Retina (tissue), 1 donor: Measurements from ENCODE around the gene CDH11.

Experiments
- DNase-seq: peaks from one replicate; pipeline ENCODE4 v3.0.0-alpha.2; 2016

CDH11 gene

DNA sequence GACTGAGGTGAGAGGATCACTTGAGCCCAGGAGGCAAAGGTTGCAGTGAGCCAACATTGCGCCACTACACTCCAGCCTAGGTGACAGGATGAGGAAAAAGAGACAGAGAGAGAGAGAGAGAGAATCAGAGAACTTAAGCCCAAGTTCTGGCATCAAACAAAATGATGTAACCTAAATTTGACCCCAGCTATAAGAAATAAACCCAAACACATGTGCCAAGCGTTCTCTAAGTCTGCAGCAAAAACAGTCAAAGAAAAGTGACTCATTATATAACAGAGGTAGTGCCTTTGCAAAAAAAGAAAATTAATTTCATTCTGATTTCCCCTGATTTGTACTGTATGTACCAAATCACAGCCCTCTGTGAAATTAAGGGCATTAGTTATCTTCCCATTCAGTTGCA lies 89.5 kb downstream of the CDH11 start:
- no peak for DNase-seq

GRCh38 chr16:65024767-65025178 lies 97.1 kb downstream of the CDH11 start:
- no peak for DNase-seq

GRCh38 chr16:65023802-65024201 lies 98.1 kb downstream of the CDH11 start:
- DNase-seq, result no peak

DNA sequence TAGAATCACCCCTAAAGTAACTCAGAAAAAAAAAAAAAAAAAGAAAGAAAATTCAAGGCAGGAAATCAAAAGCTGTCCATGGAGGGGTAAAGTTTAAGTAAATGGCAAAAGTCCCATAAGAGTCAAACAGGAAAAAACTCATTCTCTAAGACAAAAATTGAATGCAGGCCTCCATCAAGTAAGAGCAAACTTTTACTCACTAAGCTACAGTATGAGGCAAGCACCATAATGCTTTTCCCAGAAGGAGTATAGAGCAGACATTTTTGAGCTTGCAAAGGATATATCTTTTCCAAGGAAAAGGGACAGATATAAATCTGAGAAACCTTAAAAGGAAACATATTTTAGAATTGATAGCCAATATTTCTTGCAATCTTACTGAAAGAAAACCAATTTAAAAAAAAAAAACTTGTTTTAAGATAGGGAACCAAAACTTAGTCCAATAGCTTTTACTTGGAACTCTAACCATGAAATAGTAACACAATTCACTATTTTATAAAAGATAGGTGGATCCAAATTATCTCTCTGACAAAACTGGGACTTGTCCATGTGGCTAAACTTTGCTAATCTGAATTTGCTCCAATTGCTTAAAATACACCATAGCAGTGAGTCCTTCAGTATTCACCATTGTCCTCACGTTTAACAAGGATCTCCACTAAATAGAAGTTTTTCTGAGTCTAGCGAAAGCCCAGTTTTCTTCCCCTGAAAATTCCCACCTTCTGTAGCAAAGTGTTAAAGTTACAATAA lies 99.8 kb downstream of the CDH11 start:
- DNase-seq, result no peak

DNA sequence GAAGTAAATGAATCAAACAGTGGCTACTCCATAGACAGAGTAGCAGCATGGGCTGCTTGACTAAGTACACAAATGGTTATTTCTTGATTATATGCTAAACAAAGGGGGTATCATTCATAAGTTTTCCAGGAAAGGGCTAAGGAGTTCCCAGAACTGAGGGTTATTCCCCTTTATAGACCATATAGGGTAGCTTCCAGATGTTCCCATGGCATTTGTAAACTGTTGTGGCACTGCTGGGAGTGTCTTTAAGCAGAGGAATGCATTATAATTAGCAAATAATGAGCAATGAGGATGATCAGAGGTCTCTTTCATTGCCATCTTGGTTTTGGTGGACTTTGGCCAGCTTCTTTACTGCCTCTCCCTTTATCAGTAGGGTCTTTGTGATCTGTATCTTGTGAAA lies 105.1 kb downstream of the CDH11 start:
- no peak for DNase-seq

DNA sequence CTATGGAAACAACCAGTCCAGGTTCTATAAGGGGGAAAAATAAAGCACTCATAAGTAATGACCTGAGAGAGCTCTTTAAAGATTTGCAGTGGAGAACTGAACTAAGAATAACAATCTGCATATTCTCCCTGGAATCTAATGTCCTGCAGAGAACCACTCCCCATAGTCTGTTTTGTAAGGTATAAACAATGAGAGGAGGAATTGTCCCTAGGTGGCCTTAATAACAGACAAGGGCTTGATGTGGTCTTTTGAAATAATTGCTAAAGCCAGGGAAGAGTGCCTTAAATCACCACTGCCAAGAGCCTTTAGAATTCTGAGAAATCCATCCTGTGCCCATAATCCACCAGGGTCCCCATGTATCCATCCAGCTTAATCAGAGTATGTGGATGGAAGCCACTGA lies 106.3 kb downstream of the CDH11 start:
- DNase-seq, result no peak

DNA sequence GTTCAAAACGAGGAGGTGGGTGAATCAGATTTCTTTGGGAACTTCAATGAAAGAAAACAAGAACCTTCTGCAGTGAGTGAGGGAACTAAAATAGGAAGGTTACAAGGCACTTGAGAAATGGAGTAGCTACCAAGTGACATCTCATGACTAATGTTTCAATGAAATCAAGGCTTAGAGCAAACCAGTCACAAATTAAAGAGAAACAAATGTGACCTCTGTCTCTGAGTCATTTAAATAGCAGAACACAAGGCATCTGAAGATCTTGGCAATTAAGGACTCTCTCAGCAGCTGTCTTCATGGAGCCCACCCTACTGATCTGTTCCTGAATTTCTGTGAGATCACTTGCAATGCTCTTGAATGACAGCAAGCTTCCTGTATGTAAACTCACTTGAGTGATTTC lies 109.5 kb downstream of the CDH11 start:
- no peak for DNase-seq

- DNase-seq, result no peak
Observed at GRCh38 chr16:65010125-65010524, 111.7 kb downstream of the CDH11 start.

- no peak for DNase-seq
Observed at GRCh38 chr16:65005696-65006095, 116.2 kb downstream of the CDH11 start.

DNA sequence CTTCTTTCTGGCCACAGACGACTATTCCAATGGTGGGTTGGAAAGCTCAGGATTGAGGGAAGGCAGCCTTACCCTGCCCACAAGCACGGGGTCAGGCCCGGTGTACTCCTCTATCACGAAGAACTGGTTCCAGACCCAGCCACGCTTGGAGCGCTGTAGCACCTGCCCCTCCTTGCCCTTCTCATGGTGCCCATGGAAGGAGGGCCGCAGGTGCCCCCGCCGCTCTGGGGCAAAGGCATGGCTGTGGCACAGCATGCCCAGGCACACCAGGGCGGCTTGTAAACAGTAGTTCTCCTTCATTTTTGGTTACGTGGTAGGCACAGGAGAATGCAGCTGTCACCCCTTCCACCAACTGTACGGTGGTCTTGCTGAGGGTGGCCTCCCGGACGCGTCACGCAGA lies 117.3 kb downstream of the CDH11 start:
- no peak for DNase-seq

DNA sequence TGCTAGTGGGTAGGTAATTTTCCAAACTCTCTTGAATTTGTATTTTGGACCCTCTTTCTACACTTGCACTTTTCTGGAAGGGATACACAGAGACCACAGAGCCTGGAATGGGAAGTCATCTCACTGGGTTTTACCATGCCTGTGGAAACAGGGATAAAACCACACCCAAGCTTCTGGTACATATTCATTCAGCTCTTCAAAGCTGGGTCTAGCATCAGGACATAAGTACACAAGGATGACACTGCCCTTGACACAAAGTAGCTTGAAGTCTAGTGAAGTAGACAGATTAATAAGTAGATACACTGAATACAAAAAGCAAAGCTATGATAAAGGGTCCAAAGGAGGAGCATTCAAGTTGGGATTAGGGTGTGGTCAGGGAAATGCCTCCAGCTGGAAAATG lies 118.2 kb downstream of the CDH11 start:
- DNase-seq, result no peak

GRCh38 chr16:65002265-65002664 lies 119.6 kb downstream of the CDH11 start:
- no peak for DNase-seq

DNA sequence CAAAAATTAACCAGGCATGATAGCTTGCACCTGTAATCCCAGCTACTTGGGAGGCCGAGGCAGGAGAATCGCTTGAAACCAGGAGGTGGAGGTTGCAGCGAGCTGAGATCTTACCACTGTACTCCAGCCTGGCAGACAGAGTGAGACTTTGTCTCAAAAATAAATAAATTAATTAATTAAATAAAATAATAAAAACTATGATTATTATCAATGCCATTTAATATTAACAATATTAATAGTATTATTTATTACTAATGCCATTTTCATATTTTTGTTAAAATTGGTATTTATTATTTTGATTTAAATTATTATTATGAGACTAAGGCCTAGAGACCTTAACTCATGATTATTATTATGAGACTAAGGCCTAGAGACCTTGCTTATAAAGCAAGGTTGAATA lies 121.2 kb downstream of the CDH11 start:
- DNase-seq, result no peak

GRCh38 chr16:64997751-64998150 lies 124.1 kb downstream of the CDH11 start:
- DNase-seq, result no peak

- DNase-seq, result no peak
Observed at GRCh38 chr16:64997121-64997520, 124.7 kb downstream of the CDH11 start.

DNA sequence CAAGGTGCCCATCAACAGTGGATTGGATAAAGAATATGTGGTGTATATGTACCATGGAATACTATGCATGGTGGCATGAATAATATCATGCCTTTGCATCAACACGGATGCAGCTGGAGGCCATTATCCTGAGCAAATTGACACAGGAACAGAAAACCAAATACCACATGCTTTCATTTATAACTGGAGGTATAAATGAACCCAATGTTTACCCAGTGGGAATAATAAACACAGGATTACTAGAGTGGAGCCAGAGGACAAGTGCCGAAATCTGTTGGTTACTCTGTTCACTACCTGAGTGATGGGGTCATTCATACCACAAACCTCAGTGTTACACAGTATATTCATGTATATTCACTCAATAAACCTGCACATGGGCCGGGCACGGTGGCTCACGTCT lies 125.2 kb downstream of the CDH11 start:
- DNase-seq, result no peak

GRCh38 chr16:64993464-64993863 lies 128.4 kb downstream of the CDH11 start:
- DNase-seq, result no peak

- DNase-seq, result no peak
Observed at GRCh38 chr16:64991001-64991400, 130.9 kb downstream of the CDH11 start.

DNA sequence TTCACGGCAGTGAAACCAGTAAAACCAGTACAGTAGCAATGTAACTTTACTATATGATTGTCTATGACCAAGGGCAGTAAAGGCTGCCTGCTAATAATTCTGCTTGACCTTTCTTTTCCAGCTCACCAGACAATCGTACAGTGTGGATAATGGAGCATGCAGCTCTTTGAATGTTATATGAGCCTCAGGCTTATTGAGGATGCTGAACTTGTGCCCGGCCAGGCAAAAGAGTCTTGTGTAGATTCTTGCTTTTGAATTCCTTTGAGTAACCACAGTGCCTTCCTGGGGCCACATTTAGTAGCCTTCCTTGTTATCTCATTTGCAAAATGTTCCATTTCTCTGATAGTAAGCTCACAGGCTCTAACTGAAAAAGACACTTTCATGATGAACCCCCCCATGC lies 131.8 kb downstream of the CDH11 start:
- peak; percentile 49 for DNase-seq

DNA sequence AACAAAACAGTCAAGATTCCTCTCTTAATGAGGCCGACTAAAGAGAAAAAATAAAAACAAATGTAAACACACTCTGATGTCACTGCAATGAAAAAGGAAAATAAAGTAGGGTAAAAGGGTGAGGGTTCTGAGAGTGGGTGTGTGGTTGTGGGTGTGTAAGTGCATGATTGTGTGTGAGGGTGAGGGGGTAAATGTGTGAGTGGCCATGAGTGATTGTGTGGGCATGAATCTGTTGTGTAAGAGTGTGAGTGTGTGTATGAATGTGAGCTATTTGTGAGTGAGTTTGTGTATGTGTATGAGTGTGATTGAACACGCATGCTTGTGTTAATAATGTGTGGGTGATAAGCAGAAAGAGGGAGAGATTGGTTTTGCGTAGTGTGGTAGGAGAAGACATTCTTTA lies 132.8 kb downstream of the CDH11 start:
- no peak for DNase-seq

DNA sequence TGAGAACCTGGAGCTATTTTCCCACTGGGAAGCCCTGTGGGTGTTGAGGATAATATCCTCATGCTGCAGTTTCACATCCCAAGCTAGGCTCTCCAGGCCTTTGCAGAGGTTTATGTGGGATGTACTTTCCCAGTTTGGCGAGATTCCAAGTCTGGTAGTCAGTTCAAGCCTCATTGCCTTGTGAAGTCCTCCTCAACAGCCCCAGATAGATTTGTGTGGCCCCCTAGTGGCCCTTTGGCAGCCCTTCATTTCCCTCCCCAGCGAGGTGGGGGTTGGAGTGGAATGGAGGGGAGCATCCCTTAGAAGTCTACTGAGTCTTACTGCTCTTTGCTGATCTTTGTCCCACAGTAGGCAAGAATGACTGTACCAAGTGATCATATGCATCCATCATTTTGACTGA lies 137.9 kb downstream of the CDH11 start:
- DNase-seq, result peak; percentile 34

DNA sequence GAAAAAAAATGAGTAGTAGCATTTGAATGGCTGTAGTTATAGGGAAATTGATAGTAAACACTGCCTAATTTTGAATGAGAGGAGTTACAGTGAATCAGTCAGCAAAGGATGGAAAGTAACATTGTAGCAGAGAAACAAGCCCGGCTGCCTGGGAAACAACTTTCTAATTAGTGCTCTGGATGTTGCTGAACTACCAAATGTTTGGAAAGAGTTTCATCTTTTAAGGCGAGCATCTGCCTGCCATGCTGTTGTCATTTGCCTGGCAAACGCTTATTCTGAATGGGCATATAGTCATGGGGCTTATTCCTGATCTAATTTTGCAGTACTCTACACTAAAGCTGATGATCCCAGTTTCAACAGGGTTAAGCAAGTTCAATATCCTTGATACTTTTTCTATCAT lies 138.6 kb downstream of the CDH11 start:
- no peak for DNase-seq

DNA sequence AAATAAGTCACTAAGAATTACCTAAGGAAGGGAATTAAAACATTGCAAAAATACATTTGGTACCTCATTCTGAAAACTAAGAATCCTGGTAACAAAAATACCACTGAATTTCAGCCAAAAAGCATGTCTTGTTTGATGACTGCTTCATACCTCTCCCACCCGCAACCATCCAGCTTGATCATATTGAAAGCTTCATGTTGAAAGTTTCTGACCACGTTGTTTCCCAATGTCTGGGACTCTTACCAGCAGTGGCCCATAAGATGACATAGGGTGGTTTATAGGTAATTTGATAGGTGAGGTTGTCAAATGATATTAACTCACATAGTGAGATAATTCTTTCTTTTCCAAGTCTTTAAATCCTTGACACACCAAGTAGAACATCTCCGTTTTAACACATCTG lies 139.3 kb downstream of the CDH11 start:
- no peak for DNase-seq

DNA sequence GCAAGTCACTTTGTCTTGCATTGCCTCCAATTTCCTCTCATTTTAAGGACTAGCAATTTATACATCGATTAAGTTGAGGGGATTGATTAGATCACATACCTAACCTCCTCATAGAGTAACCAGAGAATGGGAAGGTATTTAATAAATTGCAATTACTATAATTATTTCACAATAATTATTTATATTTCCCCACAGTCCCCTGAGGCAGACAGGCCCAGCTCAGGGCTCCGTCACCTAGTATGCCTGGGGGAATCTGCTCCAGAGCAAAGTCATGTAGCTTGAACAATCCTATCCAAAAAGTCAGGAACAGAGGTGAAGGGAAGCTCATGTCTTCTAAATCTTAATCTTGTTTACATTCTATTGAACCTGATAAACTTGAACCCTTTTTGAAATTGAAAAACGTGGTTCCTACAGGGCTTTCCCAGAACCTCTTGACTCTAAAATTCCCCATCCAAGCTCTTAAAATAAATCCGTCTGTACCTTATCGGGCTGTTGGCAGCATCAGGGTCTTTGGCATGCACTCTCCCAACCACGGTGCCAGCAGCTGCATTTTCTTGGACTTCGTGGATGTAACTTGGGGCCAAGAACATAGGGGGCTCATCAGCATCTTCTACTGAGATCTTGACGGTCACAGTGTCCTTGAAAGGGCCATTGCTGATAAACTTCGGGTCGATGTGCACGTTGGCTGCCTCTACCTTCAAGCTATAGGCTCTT lies 140.1 kb downstream of the CDH11 start:
- no peak for DNase-seq
